ENCODE measurements around the gene COL9A2.

COL9A2 gene

DNA sequence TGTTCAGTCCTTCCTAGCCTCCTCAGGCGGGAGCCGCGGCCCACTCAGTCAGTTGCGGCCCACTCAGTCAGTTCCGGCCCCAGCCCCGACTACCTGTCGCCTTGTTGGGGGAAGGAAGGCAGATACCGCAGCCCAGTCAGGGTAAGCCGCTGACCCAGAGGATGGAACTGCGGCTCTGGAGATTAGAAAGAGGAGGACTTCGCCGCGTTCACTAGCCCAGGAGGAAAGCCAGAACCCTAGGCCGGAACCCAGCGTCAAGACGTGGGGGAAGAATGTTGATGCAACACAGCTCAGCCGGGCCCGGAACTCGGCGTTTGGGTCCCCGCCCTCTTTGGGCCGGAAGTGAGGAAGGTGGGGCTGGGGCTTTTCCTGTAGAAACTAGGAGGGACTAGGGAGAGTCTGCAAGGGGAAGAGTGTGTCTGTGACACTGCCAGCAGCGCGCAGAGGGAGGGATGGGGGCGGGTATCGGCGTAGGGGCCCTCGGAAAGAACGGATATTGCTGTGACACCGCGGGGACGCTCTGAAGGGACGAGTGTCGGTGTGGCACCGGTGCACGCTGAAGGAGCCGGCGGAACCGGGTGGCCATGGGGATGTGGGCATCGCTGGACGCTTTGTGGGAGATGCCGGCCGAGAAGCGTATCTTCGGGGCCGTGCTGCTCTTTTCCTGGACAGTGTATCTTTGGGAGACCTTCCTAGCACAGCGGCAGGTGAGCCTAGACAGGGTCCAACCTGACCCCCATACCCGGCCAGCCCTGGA, 59.2 kb downstream of the COL9A2 start, which contains the start of gene ZMPSTE24:
ZMPSTE24 (plus strand) TSS at position 549 of the 757 bp plus-strand sequence; CDS start at position 585, 36 bp downstream.
- DNase-seq (ENCODE audit: low read depth): peak; percentile 98

DNA sequence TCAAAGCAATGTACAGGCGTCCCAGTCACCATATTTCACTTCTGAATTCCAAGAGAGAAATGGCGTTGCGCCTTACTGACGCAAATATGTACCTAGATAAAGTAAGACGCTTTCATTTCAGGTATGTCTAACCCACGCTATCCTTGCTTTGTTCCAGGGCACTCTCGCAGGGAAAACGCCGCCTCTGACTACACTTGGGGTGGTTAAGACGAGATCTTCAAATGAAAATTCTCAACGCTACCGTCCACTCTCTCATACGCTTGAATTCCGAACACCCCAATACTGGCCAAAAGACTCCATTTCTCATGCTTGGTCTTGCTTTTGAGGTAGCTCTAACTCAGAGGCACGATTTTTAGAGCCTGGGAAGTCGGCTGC, 59.8 kb downstream of the COL9A2 start:
- no peak for DNase-seq (ENCODE audit: low read depth)

DNA sequence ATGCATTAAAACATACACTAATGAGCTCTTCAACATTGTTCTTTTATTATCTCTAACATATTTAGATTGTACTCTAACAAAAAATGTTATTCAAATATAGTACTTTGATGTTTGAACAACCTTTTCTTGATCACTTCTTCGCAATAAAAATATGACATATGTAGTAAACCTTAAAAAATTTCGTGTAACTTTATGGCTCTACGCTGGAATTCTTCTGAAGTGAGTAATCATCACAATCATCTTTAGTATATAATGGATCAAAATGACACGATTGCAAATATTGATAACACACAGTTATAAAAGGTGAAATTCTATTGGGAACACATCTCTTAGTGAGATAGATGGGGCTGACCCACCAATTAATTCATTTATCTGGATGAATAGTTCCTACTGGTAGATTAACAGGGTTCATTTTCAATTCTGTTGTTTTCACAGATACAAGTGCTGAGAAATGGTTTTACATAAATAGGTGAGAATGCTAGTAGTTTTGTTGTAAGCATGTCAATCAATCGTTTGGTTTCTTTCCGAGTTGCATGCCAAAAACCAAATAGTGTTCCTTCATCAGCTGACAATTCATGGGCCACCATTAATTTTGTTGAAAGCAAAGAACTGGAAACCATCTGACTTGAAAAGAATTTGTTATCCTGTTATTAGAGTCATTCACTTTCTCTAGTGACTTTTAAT, 60.5 kb downstream of the COL9A2 start:
- no peak for DNase-seq (ENCODE audit: low read depth)

DNA sequence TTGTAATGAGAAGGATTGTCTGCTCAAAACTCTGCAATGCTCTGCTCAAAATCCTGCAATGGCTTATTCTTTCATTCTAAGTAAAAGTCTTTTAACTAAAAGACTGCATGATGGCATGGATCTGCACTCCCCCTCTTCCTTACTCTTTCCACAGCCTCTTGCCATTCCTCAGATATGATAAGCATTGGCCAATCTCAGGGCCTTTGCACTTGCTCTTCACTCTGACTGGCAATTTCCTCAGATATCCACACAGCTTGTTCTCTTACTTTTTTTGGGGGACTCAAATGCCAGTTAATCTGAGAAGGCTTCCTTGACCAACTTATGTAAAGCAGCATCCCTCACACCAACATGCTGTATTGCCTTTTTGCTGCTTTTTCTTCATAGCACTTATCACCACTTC, 61.9 kb downstream of the COL9A2 start:
- DNase-seq (ENCODE audit: low read depth): no peak

DNA sequence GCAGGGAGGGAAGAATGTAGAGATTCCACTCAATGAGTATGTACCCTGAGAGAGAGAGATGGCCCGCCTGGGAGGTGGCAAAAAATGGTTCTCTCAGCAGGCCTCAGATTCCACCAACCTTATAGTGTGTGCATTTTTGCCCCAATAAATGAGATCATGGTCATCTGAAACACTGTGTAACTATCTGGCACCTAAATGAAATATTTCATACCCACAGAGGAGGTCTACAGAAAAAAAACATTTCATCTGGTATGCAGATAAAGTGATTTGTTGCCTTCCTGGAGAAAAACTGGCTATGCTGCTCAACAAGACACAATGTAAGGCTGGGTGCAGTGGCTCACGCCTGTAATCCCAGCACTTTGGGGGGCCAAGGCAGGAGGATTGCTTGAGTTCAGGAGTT, 64.5 kb downstream of the COL9A2 start:
- DNase-seq (ENCODE audit: low read depth): no peak

DNA sequence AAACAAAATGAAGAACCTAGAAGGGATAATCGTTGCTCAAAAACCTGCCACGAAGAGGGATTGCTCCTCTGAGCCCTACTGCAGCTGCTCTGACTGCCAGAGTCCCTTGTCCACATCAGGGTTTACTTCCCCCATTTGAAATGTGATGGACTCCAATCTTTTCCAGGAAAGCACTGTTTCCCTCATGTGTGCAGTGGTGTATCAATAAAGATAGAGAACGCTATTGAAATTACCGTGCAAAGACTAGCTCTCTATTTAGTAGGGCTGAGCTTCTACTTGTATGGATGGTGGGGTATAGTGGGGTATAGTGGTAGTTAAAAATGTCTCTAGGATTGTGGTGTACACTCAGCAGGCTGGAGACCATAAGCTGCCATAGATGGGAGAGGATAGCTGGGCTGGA, 65.6 kb downstream of the COL9A2 start:
- DNase-seq (ENCODE audit: low read depth): no peak

Data from iris pigment epithelial cell (primary cell).